GM23338 (cell line): ENCODE data around the gene RAG1. TPM values are rescaled to one million over a fixed set of nuclear protein-coding genes. Genes with fewer than 3 reads are reported as not detected.

ENCODE experiments used
- ATAC-seq: fragments of 200-7000 bp; cut with Tn5 transposase; 3 replicates; pipeline ENCODE4 v1.9.1; 2020
- DNase-seq: peaks from one replicate; pipeline ENCODE4 v3.0.0-alpha.2; 2015; ENCODE audit warnings: low spot score
- H2AFZ ChIP-seq: fragments of 200-600 bp; sonication (generic); 2 replicates; pipeline ENCODE4 v1.8.0; 2016; ENCODE audit warnings: antibody characterized with exemption, mild to moderate bottlenecking, moderate library complexity
- H3F3A ChIP-seq: fragments of 200-600 bp; sonication (generic); replicated peaks from 2 replicates; pipeline ENCODE4 v1.8.0; 2017; ENCODE audit warnings: antibody characterized with exemption, mixed run types, low read depth
- H3K27ac ChIP-seq: fragments of 200-600 bp; sonication (generic); 2 replicates; pipeline ENCODE4 v1.6.1; 2016; ENCODE audit warnings: low read depth
- H3K27me3 ChIP-seq: fragments of 200-600 bp; sonication (generic); 2 replicates; pipeline ENCODE4 v1.8.0; 2016; ENCODE audit warnings: mild to moderate bottlenecking, mixed run types, moderate library complexity; ENCODE audit not compliant: insufficient read depth
- H3K36me3 ChIP-seq: fragments of 200-600 bp; sonication (generic); 2 replicates; pipeline ENCODE4 v1.8.0; 2016; ENCODE audit warnings: mild to moderate bottlenecking; ENCODE audit not compliant: insufficient read depth
- H3K4me1 ChIP-seq: fragments of 200-600 bp; sonication (generic); 2 replicates; pipeline ENCODE4 v1.8.0; 2016; ENCODE audit warnings: mild to moderate bottlenecking, moderate library complexity; ENCODE audit not compliant: insufficient read depth
- H3K4me2 ChIP-seq: fragments of 200-600 bp; sonication (generic); 2 replicates; pipeline ENCODE4 v1.7.1; 2017; ENCODE audit warnings: mixed run types
- H3K4me3 ChIP-seq: fragments of 200-600 bp; sonication (generic); 2 replicates; pipeline ENCODE4 v1.6.1; 2016; ENCODE audit warnings: mixed run types
- H3K79me2 ChIP-seq: fragments of 200-600 bp; sonication (generic); replicated peaks from 2 replicates; pipeline ENCODE4 v1.8.0; 2017; ENCODE audit warnings: mild to moderate bottlenecking; ENCODE audit not compliant: insufficient read depth
- H3K9me2 ChIP-seq: fragments of 200-600 bp; sonication (generic); 2 replicates; pipeline ENCODE4 v1.8.0; 2017; ENCODE audit not compliant: insufficient read depth
- H4K20me1 ChIP-seq: fragments of 200-600 bp; sonication (generic); replicated peaks from 2 replicates; pipeline ENCODE4 v1.8.0; 2017; ENCODE audit warnings: mild to moderate bottlenecking; ENCODE audit not compliant: insufficient read depth
- H3K27ac Mint-ChIP-seq: 2 replicates; pipeline ENCODE4 v1.8.0; 2020; ENCODE audit warnings: inconsistent platforms, mild to moderate bottlenecking, moderate library complexity, mixed read lengths
- H3K27me3 Mint-ChIP-seq: 3 replicates; pipeline ENCODE4 v1.8.0; 2022; ENCODE audit warnings: low read depth, mild to moderate bottlenecking, moderate library complexity, mixed read lengths, inconsistent platforms; ENCODE audit not compliant: insufficient read depth, poor library complexity
- H3K36me3 Mint-ChIP-seq: 3 replicates; pipeline ENCODE4 v1.8.0; 2021; ENCODE audit warnings: low read depth, mild to moderate bottlenecking, inconsistent platforms, moderate library complexity, mixed read lengths
- H3K4me1 Mint-ChIP-seq: 3 replicates; pipeline ENCODE4 v1.8.0; 2020; ENCODE audit warnings: mild to moderate bottlenecking, inconsistent platforms, mixed read lengths
- H3K4me3 Mint-ChIP-seq: 3 replicates; pipeline ENCODE4 v1.8.0; 2021; ENCODE audit warnings: moderate library complexity, mild to moderate bottlenecking, inconsistent platforms, mixed read lengths
- H3K9me3 Mint-ChIP-seq: 3 replicates; pipeline ENCODE4 v1.8.0; 2020; ENCODE audit warnings: moderate library complexity, mild to moderate bottlenecking, inconsistent platforms, mixed read lengths
- ETS1 ChIP-seq: IDR thresholded peaks from 2 replicates; pipeline ENCODE4 v1.6.1; 2016; ENCODE audit warnings: antibody characterized with exemption
- EZH2phosphoT487 ChIP-seq: fragments of 200-600 bp; sonication (generic); IDR thresholded peaks from one replicate; pipeline ENCODE4 v1.8.1; 2018; ENCODE audit warnings: antibody characterized with exemption; ENCODE audit not compliant: unreplicated experiment
- POLR2AphosphoS5 ChIP-seq: IDR thresholded peaks from 2 replicates; pipeline ENCODE4 v1.6.1; 2016; ENCODE audit warnings: antibody characterized with exemption, low read depth
- STAT1 ChIP-seq: IDR thresholded peaks from one replicate; pipeline ENCODE4 v1.6.1; 2016; ENCODE audit warnings: antibody characterized with exemption; ENCODE audit not compliant: unreplicated experiment
- ZNF114 ChIP-seq: fragments of 250-450 bp; sonication (Bioruptor Pico); IDR thresholded peaks from 2 replicates; pipeline ENCODE4 v1.5.0; 2020; ENCODE audit warnings: mild to moderate bottlenecking, moderate library complexity
- ZNF462 ChIP-seq: fragments of 250-450 bp; sonication (Bioruptor Pico); IDR thresholded peaks from 2 replicates; pipeline ENCODE4 v1.5.0; 2020; ENCODE audit warnings: mild to moderate bottlenecking, moderate library complexity
- polyA plus RNA-seq: library from polyadenylated mRNA; unstranded; fragments of >200 nt; fragmentation: Nextera tagmentation; extraction: Ambion mirVana; gene quantifications from 2 replicates; pipeline ENCODE4 v1.2.1, GENCODE V29; 2016
- total RNA-seq: library from RNA; depleted of rRNA; stranded (reverse); fragments of >200 nt; shearing (Covaris generic); gene quantifications from 2 replicates; pipeline ENCODE4 v1.2.3, GENCODE V29; 2014
- TF ChIP-seq, protein P1 (sequence below), 2 experiments: fragments of 200-600 bp in 1 of 2; sonication (generic) in 1 of 2; conservative IDR thresholded peaks; 2 replicates each; pipeline versions ENCODE4 v1.5.1 to v1.6.1; 2016 to 2017; ENCODE audit warnings: antibody characterized with exemption in 2 of 2, low read depth in 2 of 2, mild to moderate bottlenecking in 2 of 2, moderate library complexity in 1 of 2
- TF ChIP-seq, protein P2 (sequence below): IDR thresholded peaks from one replicate; pipeline ENCODE4 v1.6.1; 2018; ENCODE audit warnings: antibody characterized with exemption; ENCODE audit not compliant: unreplicated experiment

RAG1 gene
- total and polyA plus RNA-seq, 2 experiments from 2014 or later, result 0.89 to 1.4 TPM

GRCh38 chr11:36540998-36541397 is 26.8 kb upstream of the RAG1 start:
- H3K27ac ChIP-seq, result no peak overlapping the region
- H3F3A ChIP-seq, result no peaks in the 10 kb centered on the region
- H3K4me2 ChIP-seq, result no peak overlapping the region
- peak overlapping the region; percentile 44; the same call in 1 of the 2 replicates for H3K27ac Mint-ChIP-seq
- no peaks in the 10 kb centered on the region for H3K27me3 ChIP-seq
- no peaks in the 10 kb centered on the region for H3K9me3 Mint-ChIP-seq
- H3K36me3 Mint-ChIP-seq, result no peaks in the 10 kb centered on the region
- H3K4me3 ChIP-seq, result no peak overlapping the region
- H3K9me2 ChIP-seq, result no peaks in the 10 kb centered on the region
- no peaks in the 10 kb centered on the region for H3K27me3 Mint-ChIP-seq
- no peak for TF ChIP-seq STAT1
- TF ChIP-seq, protein P1, sequence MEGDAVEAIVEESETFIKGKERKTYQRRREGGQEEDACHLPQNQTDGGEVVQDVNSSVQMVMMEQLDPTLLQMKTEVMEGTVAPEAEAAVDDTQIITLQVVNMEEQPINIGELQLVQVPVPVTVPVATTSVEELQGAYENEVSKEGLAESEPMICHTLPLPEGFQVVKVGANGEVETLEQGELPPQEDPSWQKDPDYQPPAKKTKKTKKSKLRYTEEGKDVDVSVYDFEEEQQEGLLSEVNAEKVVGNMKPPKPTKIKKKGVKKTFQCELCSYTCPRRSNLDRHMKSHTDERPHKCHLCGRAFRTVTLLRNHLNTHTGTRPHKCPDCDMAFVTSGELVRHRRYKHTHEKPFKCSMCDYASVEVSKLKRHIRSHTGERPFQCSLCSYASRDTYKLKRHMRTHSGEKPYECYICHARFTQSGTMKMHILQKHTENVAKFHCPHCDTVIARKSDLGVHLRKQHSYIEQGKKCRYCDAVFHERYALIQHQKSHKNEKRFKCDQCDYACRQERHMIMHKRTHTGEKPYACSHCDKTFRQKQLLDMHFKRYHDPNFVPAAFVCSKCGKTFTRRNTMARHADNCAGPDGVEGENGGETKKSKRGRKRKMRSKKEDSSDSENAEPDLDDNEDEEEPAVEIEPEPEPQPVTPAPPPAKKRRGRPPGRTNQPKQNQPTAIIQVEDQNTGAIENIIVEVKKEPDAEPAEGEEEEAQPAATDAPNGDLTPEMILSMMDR (conservative IDR thresholded peaks at IDR 0.05; ENCODE audit: low read depth in 2 of 2), result peak; percentile 54 to 68
- H3K36me3 ChIP-seq, result no peaks in the 10 kb centered on the region
- no peak overlapping the region for H3K4me3 Mint-ChIP-seq
- peak; percentile 80 for DNase-seq
- H3K4me1 ChIP-seq, result no peaks in the 10 kb centered on the region
- H3K4me1 Mint-ChIP-seq, result peaks cover 9% of the 10 kb centered on the region
- H2AFZ ChIP-seq, result 0 out of 2 replicates have a peak overlapping the region, but pooled peaks have one; percentile 3
- H4K20me1 ChIP-seq, result no peaks in the 10 kb centered on the region
- H3K79me2 ChIP-seq, result no peaks in the 10 kb centered on the region
- peak; percentile 80 for ATAC-seq

DNA sequence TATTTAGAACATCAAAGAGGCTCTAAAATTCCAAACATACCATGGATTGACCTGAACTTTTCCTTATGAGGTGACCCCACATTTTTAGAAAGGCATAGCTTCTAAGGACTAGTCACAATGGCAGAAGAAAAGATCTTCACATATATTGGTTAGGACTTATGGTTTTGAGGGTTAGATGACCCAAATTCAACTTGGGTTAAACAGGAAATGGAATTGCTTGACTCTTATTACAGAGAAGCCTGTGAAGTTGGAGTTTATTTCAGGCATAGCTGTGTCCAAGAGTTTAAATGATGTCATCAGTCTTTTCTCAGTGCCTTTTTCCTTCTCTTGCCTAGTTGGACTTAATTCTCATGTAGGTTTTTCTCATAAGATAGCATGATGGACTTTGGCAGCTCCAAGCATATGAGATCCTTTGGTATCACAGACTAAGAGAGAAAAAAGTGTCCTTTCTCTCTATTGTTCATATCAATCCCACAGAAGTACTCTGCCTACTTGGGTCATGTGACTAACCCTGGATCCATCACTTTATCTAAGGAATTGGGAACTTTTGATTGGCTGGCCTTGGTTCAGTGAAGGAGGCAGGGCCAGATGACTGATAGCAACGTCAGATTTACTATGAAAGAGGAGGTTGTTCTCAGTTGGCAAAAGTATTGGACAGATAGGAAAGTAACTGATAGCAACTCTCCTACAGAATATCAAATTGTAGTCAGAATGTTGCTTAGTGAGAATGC is 17.3 kb upstream of the RAG1 start:
- H4K20me1 ChIP-seq, result no peaks in the 10 kb centered on the region
- H3K27ac ChIP-seq, result no peak overlapping the region
- Mint-ChIP-seq H3K9me3 (peaks cover 5% of the 10 kb centered on the region; the same call in 1 of the 3 replicates), H3K36me3 (no peaks in the 10 kb centered on the region), H3K4me1 (no peaks in the 10 kb centered on the region), H3K27ac (no peak overlapping the region), H3K4me3 (no peak overlapping the region), H3K27me3 (no peaks in the 10 kb centered on the region)
- H3F3A ChIP-seq, result no peaks in the 10 kb centered on the region
- H3K79me2 ChIP-seq, result no peaks in the 10 kb centered on the region
- DNase-seq, result no peak
- H3K36me3 ChIP-seq, result no peaks in the 10 kb centered on the region
- H3K4me2 ChIP-seq, result no peak overlapping the region
- H3K4me3 ChIP-seq, result no peak overlapping the region
- no peaks in the 10 kb centered on the region for H3K9me2 ChIP-seq
- no peak overlapping the region for H2AFZ ChIP-seq
- no peaks in the 10 kb centered on the region for H3K4me1 ChIP-seq
- no peaks in the 10 kb centered on the region for H3K27me3 ChIP-seq
- no peak for ATAC-seq
- TF ChIP-seq ZNF462 (no peak), POLR2AphosphoS5 (no peak), ETS1 (no peak), ZNF114 (CRISPR knock-in tag) (no peak), EZH2phosphoT487 (no peak)
- TF ChIP-seq, protein P2, sequence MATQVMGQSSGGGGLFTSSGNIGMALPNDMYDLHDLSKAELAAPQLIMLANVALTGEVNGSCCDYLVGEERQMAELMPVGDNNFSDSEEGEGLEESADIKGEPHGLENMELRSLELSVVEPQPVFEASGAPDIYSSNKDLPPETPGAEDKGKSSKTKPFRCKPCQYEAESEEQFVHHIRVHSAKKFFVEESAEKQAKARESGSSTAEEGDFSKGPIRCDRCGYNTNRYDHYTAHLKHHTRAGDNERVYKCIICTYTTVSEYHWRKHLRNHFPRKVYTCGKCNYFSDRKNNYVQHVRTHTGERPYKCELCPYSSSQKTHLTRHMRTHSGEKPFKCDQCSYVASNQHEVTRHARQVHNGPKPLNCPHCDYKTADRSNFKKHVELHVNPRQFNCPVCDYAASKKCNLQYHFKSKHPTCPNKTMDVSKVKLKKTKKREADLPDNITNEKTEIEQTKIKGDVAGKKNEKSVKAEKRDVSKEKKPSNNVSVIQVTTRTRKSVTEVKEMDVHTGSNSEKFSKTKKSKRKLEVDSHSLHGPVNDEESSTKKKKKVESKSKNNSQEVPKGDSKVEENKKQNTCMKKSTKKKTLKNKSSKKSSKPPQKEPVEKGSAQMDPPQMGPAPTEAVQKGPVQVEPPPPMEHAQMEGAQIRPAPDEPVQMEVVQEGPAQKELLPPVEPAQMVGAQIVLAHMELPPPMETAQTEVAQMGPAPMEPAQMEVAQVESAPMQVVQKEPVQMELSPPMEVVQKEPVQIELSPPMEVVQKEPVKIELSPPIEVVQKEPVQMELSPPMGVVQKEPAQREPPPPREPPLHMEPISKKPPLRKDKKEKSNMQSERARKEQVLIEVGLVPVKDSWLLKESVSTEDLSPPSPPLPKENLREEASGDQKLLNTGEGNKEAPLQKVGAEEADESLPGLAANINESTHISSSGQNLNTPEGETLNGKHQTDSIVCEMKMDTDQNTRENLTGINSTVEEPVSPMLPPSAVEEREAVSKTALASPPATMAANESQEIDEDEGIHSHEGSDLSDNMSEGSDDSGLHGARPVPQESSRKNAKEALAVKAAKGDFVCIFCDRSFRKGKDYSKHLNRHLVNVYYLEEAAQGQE, result no peak
